Peyer's patch (tissue), 4 donors: ENCODE results near the gene GPR137.
"Not testable (repeated sequence)": the region's sequence is repeated elsewhere in the genome, so short reads cannot be mapped to it uniquely, and the experiment has no call there.

Source experiments
- CTCF ChIP-seq, 6 experiments: fragments of 450-650 bp in 4 of 6; fragments of 200-600 bp in 2 of 6; sonication (generic) in 1 of 6; IDR thresholded peaks; one replicate each; pipeline ENCODE4 v1.5.1; 2017 to 2019; ENCODE audit warnings: antibody characterized with exemption in 6 of 6, mild to moderate bottlenecking in 3 of 6, moderate library complexity in 1 of 6
- POLR2A ChIP-seq, 2 donors: fragments of 450-650 bp; IDR thresholded peaks; one replicate each; pipeline ENCODE4 v1.5.1; 2017; ENCODE audit warnings: antibody characterized with exemption in 2 of 2, mild to moderate bottlenecking in 2 of 2, moderate library complexity in 2 of 2

DNA sequence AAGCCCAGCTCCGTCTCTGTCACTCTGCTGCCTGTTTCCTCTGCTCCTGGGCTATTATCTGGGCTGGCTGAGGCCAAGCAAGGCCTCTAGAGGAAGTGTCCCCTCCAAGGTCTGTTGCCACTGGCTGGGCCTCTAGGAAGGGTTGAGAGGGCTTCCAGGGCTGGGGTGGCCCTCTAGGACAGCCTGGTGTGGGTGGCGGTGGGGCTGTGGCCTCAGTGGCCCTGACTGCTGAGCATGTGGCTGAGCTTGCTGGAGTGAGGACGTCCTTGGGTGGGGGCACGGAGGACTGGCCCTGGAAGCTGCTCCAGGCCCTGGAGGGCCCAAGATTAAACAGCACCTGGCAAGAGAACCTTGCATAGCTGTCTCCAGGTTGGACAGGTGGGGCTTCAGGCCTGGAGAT lies 38.3 kb downstream of the GPR137 start:
- TF ChIP-seq POLR2A, CTCF (IDR thresholded peaks at IDR 0.05): not testable (repeated sequence)
